Muscle layer of colon (tissue), 2 donors: ENCODE data around the gene MAFG.
"Not testable (repeated sequence)": the region's sequence is repeated elsewhere in the genome, so short reads cannot be mapped to it uniquely, and the experiment has no call there.

Experiments
- H3K27ac ChIP-seq: one replicate; pipeline ENCODE4 v1.7.0; 2013; ENCODE audit warnings: low read depth, mild to moderate bottlenecking, low read length, moderate library complexity
- H3K27me3 ChIP-seq, 2 donors: one replicate each; pipeline ENCODE4 v1.7.0; 2013; ENCODE audit warnings: low read length in 2 of 2, mild to moderate bottlenecking in 2 of 2; ENCODE audit not compliant: insufficient read depth in 2 of 2, control insufficient read depth in 1 of 2
- H3K36me3 ChIP-seq: one replicate; pipeline ENCODE4 v1.7.0; 2013; ENCODE audit warnings: mild to moderate bottlenecking, low read length; ENCODE audit not compliant: insufficient read depth
- H3K4me1 ChIP-seq: one replicate; pipeline ENCODE4 v1.7.0; 2013; ENCODE audit warnings: mild to moderate bottlenecking, low read length; ENCODE audit not compliant: insufficient read depth
- H3K4me3 ChIP-seq, 2 donors: one replicate each; pipeline ENCODE4 v1.7.0; 2013; ENCODE audit warnings: low read length in 2 of 2, low read depth in 1 of 2, mild to moderate bottlenecking in 1 of 2, moderate library complexity in 1 of 2
- H3K9ac ChIP-seq: one replicate; pipeline ENCODE4 v1.7.0; 2013; ENCODE audit warnings: low read length
- H3K9me3 ChIP-seq: one replicate; pipeline ENCODE4 v1.7.0; 2013; ENCODE audit warnings: mild to moderate bottlenecking, low read length
- donor health status: abdominal sarcoma.
- donor health status: Adenocarcinoma of cecum.

Gene MAFG

GRCh38 chr17:81955756-81956544 lies 28.4 kb upstream of the MAFG start:
- Histone ChIP-seq H3K9me3 (no peaks in the 10 kb centered on the region), H3K27ac (no peak overlapping the region), H3K4me3 (no peak overlapping the region), H3K4me1 (no peaks in the 10 kb centered on the region), H3K9ac (no peak overlapping the region), H3K27me3 (peaks cover 12 to 56% of the 10 kb centered on the region in 2 donors), H3K36me3 (no peaks in the 10 kb centered on the region)

GRCh38 chr17:81955058-81955681 lies 27.6 kb upstream of the MAFG start:
- Histone ChIP-seq H3K27me3 (peaks cover 12 to 51% of the 10 kb centered on the region in 2 donors), H3K9ac (no peak overlapping the region), H3K4me1 (no peaks in the 10 kb centered on the region), H3K36me3 (no peaks in the 10 kb centered on the region), H3K27ac (no peak overlapping the region), H3K4me3 (no peak overlapping the region), H3K9me3 (no peaks in the 10 kb centered on the region)

DNA sequence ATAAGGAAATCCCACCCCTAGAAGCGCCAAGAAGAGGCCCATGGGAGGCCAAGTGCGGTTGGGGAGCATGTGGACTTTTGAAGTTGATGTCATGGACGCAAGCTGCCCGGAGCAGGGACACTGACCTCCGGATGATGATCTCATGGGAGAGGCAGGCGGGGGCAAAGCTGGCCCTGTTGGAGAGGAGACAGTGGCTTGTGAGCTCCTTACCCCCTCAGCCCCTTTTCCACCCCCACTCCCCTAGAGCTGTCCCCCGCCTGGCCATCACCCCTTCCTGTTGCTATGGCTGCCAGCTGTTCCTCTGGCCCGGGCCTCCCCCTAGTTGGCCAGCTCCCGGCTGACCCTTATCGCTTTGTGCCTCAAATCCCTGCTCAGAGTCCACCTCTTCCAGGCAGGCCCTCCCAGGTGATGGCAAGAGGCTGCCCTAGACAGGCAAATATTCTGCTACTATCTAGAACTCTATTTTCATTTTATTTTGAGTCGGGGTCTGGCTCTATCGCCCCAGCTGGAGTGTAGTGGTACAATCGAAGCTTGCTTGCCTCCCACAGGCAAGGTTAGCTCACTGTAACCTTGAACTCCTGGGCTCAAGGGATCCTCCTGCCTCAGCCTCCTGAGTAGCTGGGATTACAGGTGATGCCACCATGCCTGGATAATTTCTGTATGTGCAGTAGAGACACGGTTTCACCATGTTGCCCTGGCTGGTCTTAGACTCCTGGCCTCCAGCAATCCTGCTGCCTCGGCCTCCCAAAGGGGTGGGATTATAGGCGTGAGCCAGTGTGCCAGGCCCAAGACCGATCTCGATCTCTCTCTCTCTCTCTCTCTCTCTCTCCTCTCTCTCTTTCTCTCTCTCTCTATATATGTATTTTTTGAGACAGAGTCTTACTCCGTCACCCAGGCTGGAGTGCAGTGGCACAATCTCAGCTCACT lies 26.9 kb upstream of the MAFG start:
- Histone ChIP-seq H3K4me1 (no peaks in the 10 kb centered on the region), H3K27ac (no peak overlapping the region), H3K9ac (no peak overlapping the region), H3K4me3 (no peak overlapping the region), H3K9me3 (no peaks in the 10 kb centered on the region), H3K36me3 (no peaks in the 10 kb centered on the region), H3K27me3 (peaks cover 12 to 45% of the 10 kb centered on the region in 2 donors)

DNA sequence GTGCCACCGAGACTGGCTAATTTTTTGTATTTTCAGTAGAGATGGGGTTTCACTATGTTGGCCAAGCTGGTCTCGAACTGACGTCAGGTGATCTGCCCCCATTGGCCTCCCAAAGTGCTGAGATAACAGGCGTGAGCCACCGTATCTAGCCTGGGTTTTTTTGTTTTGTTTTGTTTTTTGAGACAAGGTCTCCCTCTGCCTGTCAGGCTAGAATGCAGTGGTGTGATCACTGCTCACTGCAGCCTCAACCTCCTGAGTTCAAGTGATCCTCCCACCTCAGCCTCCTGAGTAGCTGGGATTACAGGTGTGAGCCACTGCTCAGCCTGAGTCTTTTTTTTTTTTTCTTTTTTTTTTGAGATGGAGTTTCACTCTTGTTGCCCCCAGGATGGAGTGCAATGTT lies 25.9 kb upstream of the MAFG start:
- not testable (repeated sequence) for H3K4me3 ChIP-seq, H3K9ac ChIP-seq, H3K36me3 ChIP-seq, H3K9me3 ChIP-seq, H3K27ac ChIP-seq, H3K4me1 ChIP-seq
- peaks cover 3 to 35% of the 10 kb centered on the region in 2 donors for H3K27me3 ChIP-seq

- no peaks in the 10 kb centered on the region for H3K36me3 ChIP-seq
- H3K27me3 ChIP-seq = peaks cover 0 to 29% of the 10 kb centered on the region in 2 donors
- H3K9me3 ChIP-seq = no peaks in the 10 kb centered on the region
- no peaks in the 10 kb centered on the region for H3K4me1 ChIP-seq
- H3K4me3 ChIP-seq = no peak overlapping the region
- no peak overlapping the region for H3K9ac ChIP-seq
- no peak overlapping the region for H3K27ac ChIP-seq
These were observed 25.3 kb upstream of the MAFG start for GRCh38 chr17:81952792-81953228.

DNA sequence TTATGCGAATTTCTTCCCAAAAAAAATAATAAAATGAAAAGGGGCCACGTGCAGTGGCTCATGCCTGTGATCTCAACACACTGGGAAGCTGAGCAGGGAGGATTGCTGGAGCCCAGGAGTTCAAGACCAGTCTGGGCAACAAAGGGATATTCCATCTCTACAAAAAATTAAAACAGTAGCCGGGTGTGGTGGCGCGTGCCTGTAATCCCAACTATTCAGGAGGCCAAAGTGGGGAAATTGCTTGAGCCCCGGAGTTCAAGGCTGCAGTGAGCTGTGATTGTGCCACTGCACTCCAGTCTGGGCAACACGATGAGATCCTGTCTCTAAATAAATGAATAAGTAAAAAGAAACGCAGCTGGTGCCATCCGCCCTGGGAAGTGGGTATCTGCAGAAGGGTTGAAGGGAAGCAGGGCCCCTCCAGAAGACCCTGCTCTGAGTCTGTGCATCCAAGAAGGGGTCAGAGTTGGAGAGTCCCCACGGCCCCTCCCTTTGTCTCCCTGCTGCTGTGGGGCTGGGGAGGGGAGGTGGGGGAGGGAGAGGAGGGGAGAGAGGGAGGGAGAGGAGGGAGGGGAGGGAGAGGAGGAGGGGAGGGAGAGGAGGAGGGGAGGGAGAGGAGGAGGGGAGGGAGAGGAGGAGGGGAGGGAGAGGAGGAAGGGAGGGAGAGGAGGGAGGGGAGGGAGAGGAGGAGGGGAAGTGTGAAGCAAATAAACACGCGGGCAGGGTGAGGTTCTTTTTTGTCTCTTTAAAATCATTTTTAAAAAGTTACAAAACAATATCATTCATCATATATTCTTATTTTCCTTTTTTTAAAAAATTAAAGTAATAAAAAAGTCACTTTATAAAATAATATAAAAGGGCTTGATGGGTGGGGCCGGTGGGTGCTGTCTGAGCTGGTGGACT lies 24.5 kb upstream of the MAFG start:
- H3K4me3 ChIP-seq = no peak overlapping the region
- H3K27ac ChIP-seq = no peak overlapping the region
- H3K27me3 ChIP-seq = peaks cover 0 to 21% of the 10 kb centered on the region in 2 donors
- H3K36me3 ChIP-seq = no peaks in the 10 kb centered on the region
- H3K4me1 ChIP-seq = no peaks in the 10 kb centered on the region
- H3K9ac ChIP-seq = no peak overlapping the region
- H3K9me3 ChIP-seq = no peaks in the 10 kb centered on the region

DNA sequence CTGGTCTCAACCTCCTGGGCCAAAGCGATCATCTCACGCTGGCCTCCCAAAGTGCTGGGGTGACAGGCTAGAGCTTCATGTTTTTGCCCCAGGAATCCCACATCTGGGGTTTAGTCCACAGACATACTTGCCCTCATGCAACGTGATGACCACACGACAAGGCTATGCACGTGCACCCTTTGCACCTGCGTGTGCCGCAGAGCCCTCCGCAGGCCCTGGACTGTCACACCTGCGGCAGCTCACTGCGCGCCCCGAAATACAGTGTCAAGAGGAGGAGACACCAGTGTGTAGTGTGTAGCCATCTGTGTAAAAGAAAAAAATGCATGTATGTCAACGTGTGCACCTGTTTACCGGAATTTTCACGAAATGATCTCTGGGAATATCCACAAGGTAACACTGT lies 23.0 kb upstream of the MAFG start:
- H3K9me3 ChIP-seq = no peaks in the 10 kb centered on the region
- no peak overlapping the region for H3K4me3 ChIP-seq
- H3K27ac ChIP-seq = no peak overlapping the region
- no peak overlapping the region for H3K9ac ChIP-seq
- no peaks in the 10 kb centered on the region for H3K36me3 ChIP-seq
- H3K4me1 ChIP-seq = no peaks in the 10 kb centered on the region
- H3K27me3 ChIP-seq = peaks cover 0 to 11% of the 10 kb centered on the region in 2 donors

GRCh38 chr17:81948635-81949378 lies 21.3 kb upstream of the MAFG start:
- H3K9ac ChIP-seq = no peak overlapping the region
- no peaks in the 10 kb centered on the region for H3K4me1 ChIP-seq
- peaks cover 0 to 6% of the 10 kb centered on the region in 2 donors for H3K27me3 ChIP-seq
- no peak overlapping the region for H3K4me3 ChIP-seq
- no peaks in the 10 kb centered on the region for H3K9me3 ChIP-seq
- H3K36me3 ChIP-seq = no peaks in the 10 kb centered on the region
- no peak overlapping the region for H3K27ac ChIP-seq

GRCh38 chr17:81947189-81947588 lies 19.7 kb upstream of the MAFG start, which contains the start of gene MYADML2:
Gene MYADML2, minus strand, starts transcription at chr17:81947233. Its CDS starts 5,492 bp downstream, at chr17:81941741.
- no peak within 1 kb of the TSS for H3K27ac ChIP-seq
- H3K4me3 ChIP-seq = no peak within 1 kb of the TSS
- H3K9me3 ChIP-seq = no peaks in the 10 kb centered on the region
- H3K36me3 ChIP-seq = no peaks in the 10 kb centered on the region
- no peaks in the 10 kb centered on the region for H3K4me1 ChIP-seq
- H3K9ac ChIP-seq = no peak within 1 kb of the TSS
- H3K27me3 ChIP-seq = peaks cover 0 to 3% of the 10 kb centered on the region in 2 donors

- Histone ChIP-seq H3K9me3 (no peaks in the 10 kb centered on the region), H3K4me1 (no peaks in the 10 kb centered on the region), H3K4me3 (no peak overlapping the region), H3K36me3 (no peaks in the 10 kb centered on the region), H3K27ac (no peak overlapping the region), H3K9ac (no peak overlapping the region), H3K27me3 (peaks cover 0 to 24% of the 10 kb centered on the region in 2 donors)
These were observed 17.3 kb upstream of the MAFG start for GRCh38 chr17:81944858-81945257.
